GM12873 (cell line): ENCODE results near the gene LSM12.

Source experiments
- TF ChIP-seq, protein P1 (sequence below): IDR thresholded peaks from 2 replicates; pipeline ENCODE4 v1.5.1; 2012; ENCODE audit warnings: low read depth, mild to moderate bottlenecking, moderate library complexity, low read length, control low read depth; ENCODE audit not compliant: insufficient read depth; ENCODE audit errors: missing control alignments

The LSM12 gene

DNA sequence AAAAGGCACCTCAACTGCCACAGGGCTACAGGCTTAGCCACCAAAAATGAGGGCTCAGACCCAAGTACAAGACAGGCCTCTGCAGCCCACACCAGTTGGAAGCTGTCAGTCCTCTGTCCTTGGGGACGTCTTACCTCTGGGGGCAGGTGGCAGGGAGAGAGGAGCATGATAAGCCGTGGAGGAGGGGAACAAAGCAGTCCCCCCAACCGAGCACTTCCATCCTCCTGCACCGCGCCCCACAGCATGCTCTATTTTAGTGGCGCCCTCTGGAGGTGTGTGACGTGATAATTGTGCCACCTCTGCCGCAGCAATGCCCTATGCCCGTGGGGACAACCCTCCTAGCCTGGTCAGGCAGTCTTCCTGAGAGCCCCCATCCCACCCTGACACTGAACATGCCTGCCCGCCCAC, 17.7 kb upstream of the LSM12 start:
- TF ChIP-seq, protein P1, sequence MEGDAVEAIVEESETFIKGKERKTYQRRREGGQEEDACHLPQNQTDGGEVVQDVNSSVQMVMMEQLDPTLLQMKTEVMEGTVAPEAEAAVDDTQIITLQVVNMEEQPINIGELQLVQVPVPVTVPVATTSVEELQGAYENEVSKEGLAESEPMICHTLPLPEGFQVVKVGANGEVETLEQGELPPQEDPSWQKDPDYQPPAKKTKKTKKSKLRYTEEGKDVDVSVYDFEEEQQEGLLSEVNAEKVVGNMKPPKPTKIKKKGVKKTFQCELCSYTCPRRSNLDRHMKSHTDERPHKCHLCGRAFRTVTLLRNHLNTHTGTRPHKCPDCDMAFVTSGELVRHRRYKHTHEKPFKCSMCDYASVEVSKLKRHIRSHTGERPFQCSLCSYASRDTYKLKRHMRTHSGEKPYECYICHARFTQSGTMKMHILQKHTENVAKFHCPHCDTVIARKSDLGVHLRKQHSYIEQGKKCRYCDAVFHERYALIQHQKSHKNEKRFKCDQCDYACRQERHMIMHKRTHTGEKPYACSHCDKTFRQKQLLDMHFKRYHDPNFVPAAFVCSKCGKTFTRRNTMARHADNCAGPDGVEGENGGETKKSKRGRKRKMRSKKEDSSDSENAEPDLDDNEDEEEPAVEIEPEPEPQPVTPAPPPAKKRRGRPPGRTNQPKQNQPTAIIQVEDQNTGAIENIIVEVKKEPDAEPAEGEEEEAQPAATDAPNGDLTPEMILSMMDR, result peak; percentile 54

DNA sequence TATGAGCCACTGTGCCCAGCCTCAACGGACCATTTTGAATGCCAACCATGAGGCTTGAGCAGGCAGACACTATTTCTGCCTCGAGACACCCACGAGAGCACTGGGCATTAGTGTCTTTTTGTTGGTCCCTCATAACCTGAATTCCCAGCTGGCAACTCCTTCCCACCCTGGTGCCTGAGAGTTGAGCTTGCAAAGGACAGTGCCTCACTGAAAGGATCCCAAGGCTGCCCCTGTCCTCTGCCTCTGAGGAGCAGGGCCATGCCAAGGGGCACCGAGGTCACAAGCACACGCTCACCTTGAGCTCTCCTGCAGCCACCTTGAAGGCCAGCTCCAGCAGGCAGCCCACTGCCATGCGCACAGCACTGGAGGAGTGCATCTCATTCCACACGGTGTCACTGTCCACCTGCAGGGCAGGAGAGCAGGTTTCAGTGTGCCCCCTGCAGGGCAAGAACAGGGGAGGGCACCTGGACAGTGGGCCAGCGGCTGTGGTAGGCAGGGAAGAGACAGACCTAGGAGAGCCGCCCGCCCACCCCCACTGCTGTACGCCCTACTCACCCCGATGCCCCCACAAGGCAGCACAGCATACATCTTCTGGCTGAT, 16.9 kb upstream of the LSM12 start:
- TF ChIP-seq, protein P1, result peak; percentile 31

DNA sequence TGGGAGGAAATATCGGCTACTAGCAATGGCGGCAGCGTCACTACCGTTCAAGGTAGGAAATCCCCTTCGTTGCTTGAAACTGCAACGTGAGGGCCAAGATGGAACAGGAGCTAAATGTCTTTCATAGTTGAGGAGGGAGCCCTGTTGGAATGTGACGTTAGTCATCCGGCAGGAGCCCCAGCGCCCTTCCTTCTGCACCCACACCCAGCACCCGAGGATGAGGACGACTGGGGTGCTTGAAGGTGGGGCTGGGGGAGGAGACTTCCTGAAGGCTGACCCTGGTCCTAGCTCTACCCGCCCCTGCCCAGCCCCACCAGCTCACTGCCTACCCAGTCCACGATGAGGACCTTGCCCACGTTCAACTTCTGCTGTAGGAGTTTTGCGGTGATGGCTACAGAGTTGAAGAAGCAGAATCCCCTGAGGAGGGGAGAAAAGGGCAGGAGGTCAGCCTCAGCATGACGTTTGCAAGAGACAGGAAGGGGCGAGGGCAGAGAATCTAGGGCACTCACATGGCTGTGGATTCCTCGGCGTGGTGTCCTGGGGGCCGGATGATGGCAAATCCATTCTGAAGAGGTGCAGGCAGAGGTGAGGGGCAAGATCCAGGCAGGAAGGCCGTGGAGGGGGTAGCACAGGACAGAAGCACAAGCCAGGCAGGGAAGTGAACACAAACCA, 15.9 kb upstream of the LSM12 start:
- TF ChIP-seq, protein P1, result no peak

DNA sequence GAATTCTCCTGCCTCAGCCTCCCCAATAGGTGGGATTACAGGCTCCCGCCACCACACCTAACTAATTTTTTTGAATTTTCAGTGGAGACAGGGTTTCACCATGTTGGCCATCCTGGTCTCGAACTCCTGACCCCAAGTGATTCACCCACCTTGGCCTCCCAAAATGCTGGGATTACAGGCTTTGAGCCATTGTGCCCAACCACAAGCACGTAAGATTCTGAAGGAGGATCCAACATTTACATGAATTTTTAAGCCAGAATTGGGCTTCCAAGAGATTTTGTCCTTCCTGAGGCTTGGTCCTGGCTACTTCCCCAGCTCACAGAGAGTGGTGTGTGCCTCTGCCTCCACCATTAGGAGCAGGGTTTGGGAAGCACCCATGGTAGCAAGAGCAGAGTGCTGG, 15.2 kb upstream of the LSM12 start:
- TF ChIP-seq, protein P1, result no peak

DNA sequence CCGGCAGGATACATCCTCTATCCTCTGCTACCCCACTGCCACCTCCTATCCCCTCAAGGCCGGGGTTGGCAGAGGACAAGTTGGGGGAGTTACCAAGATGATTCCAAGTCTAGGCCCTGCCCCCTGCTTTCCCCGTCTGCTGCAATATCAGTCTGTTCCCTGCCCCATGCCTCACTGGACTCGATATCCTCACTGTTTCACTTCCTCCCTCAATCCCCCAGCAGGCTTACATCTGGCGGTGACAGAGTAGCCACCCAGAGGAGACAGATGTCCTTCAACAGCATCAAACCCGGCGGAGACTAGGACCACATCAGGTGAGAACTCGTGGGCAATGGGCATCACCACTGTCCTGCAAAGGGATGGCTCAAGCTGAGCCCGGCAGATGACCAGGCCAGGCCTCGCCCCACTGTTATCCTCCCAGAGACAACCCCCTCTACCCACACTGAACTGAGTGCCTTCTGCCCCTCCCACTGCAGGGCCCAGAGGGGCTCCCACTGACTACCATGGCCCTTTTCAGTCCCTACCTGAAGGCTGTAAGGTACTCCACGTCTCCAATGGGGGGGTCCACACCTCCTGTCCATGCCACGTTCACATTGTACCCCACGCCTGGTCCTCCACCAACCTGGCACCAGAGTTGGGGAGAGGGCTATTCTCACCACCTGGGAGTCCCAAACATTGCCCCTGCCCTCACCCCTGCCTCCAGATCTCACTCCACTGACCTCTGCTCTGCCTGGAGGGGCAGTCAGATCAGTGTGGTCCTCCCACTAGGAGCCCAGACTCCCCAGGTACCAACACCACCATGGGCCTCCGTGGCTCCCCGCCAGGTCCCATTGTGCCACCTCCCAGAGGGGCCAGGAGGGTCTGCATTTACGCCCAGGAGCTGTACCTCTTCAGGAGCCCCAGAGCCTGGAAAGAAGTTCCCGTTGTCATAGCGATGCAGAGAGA, 13.7 kb upstream of the LSM12 start:
- TF ChIP-seq, protein P1, result no peak

DNA sequence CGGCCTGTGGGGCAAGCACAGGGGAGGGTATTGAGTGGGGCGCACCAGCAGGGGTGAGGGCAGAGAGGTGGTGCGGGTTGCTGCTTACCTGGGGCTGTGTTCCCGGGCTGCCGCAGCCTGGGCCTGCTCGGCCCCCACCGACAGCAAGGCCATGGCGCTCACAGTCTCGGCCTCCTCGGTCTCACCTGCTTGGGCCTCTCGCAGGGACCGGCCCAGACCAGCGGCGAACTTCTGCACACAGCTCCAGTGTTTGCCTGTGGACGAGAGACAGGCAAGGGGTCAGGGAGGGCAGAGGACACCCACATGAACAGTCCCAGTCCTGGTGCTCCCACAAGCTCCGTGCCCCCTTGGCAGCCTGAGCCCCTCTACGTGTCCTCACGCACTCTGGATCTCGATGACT, 11.9 kb upstream of the LSM12 start:
- TF ChIP-seq, protein P1, result no peak

DNA sequence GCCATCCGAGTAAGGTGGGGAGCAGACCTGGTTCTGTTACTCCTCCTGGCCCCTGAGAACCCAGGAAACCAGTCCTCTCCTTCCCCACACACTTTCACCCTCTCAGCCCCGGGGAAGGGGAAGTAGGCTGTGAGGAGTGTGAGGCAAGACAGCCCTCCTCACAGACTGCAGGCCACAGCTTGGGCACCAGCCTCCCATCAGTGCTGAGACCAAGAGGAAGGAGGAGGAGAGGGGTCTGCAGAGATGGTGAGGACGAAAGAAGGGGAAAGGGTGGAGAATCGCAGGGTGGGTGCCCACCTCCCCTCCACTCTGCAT, 11.1 kb upstream of the LSM12 start:
- TF ChIP-seq, protein P1, result no peak
